Measurements from ENCODE around the gene GAL3ST3. TPM values are rescaled to one million over a fixed set of nuclear protein-coding genes. Genes with fewer than 3 reads are reported as not detected.

Gene GAL3ST3
- total RNA-seq, 1 donor from 2014 or later = 3.7 TPM

DNA sequence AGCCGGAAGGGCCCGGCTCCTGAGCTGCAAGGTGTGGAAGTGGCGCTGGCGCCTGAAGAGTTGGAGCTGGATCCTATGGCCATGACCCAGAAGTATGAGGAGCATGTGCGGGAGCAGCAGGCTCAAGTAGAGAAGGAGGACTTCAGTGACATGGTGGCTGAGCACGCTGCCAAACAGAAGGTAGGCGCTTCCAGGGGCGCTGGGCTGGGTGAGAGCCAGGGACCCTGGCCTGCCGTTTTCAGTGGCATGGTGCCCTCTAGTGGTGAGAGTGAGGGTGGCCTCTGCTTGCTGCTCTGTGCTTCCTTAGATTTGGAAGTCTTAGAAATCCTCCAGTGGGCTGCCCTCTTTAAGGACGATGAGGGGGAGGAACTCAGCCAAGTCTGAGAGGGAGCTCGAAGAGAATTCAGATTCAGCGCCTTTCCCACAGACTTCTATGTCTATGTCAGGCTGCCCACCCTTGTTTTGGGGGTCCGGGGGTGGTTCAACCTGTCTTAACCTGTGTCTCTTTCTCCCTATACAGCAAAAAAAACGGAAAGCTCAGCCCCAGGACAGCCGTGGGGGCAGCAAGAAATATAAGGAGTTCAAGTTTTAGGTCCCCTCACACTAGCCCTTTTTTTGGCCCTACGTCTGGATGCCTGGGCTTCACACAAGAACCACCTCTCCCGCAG lies 19.3 kb upstream of the GAL3ST3 start:
- H3K9me3 Mint-ChIP-seq = no peaks in the 10 kb centered on the region
- peak; percentile 84 for DNase-seq (ENCODE audit: extremely low spot score, unreplicated experiment)
- peaks cover 36% of the 10 kb centered on the region for H3K4me1 Mint-ChIP-seq (ENCODE audit: unreplicated experiment)
- H3K4me3 Mint-ChIP-seq = peak overlapping the region; percentile 94
- peak overlapping the region; percentile 97 for H3K27ac Mint-ChIP-seq
- no peaks in the 10 kb centered on the region for H3K27me3 Mint-ChIP-seq
- TF ChIP-seq, protein P1, sequence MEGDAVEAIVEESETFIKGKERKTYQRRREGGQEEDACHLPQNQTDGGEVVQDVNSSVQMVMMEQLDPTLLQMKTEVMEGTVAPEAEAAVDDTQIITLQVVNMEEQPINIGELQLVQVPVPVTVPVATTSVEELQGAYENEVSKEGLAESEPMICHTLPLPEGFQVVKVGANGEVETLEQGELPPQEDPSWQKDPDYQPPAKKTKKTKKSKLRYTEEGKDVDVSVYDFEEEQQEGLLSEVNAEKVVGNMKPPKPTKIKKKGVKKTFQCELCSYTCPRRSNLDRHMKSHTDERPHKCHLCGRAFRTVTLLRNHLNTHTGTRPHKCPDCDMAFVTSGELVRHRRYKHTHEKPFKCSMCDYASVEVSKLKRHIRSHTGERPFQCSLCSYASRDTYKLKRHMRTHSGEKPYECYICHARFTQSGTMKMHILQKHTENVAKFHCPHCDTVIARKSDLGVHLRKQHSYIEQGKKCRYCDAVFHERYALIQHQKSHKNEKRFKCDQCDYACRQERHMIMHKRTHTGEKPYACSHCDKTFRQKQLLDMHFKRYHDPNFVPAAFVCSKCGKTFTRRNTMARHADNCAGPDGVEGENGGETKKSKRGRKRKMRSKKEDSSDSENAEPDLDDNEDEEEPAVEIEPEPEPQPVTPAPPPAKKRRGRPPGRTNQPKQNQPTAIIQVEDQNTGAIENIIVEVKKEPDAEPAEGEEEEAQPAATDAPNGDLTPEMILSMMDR (conservative IDR thresholded peaks at IDR 0.05) = peak; percentile 93
- H3K36me3 Mint-ChIP-seq = peaks cover 44% of the 10 kb centered on the region

DNA sequence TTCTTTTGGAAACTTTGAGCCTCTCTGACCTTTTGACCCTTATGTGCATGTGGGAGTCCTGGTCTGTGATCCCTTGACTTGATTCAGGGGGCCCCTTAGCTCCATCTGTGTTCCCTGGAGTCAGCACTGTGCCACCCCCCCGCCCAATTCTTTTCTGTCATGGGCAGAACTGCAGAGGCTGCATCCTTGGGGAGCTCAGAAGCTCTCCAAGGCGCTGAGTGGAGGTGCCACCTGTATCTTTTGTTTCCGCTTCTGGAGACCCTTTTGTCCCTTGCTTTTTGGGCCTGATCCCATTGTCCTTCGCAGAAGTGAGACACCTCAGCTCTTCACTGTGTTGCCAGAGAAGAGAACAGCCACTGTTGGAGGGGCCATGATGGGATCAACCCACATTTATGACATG lies 18.7 kb upstream of the GAL3ST3 start:
- H3K27me3 Mint-ChIP-seq = no peaks in the 10 kb centered on the region
- H3K27ac Mint-ChIP-seq = peak overlapping the region; percentile 97
- TF ChIP-seq, protein P1 (conservative IDR thresholded peaks at IDR 0.05) = no peak
- DNase-seq (ENCODE audit: extremely low spot score, unreplicated experiment) = no peak
- peak overlapping the region; percentile 94 for H3K4me3 Mint-ChIP-seq
- H3K9me3 Mint-ChIP-seq = no peaks in the 10 kb centered on the region
- peaks cover 30% of the 10 kb centered on the region for H3K4me1 Mint-ChIP-seq (ENCODE audit: unreplicated experiment)
- H3K36me3 Mint-ChIP-seq = peaks cover 51% of the 10 kb centered on the region

DNA sequence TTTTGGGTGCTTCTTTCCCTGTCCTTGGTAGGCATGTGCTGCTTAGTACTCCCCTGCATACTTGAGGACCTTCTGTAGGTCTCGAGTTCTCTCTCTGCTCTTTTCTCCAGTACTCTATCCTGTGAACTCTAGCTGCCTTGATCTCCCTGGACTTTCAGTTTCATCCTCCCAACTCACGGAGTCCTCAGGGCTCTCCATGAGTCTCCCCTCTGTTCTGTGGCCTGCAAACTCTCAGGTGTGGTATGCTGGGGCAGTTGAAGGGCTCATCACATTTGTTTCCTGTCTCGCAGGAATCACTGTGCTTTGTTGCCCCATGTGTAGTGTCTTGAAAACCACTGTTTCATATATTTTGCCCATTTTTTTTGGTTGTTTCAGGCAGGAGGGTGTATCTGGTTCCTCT lies 17.8 kb upstream of the GAL3ST3 start:
- peak overlapping the region; percentile 55 for H3K27ac Mint-ChIP-seq
- H3K9me3 Mint-ChIP-seq = no peaks in the 10 kb centered on the region
- TF ChIP-seq, protein P1 (conservative IDR thresholded peaks at IDR 0.05) = no peak
- H3K36me3 Mint-ChIP-seq = peaks cover 53% of the 10 kb centered on the region
- H3K27me3 Mint-ChIP-seq = no peaks in the 10 kb centered on the region
- no peak overlapping the region for H3K4me3 Mint-ChIP-seq
- DNase-seq (ENCODE audit: extremely low spot score, unreplicated experiment) = no peak
- H3K4me1 Mint-ChIP-seq (ENCODE audit: unreplicated experiment) = peaks cover 22% of the 10 kb centered on the region

GRCh38 chr11:66064571-66064970 lies 15.6 kb upstream of the GAL3ST3 start:
- Mint-ChIP-seq H3K27me3 (no peaks in the 10 kb centered on the region), H3K4me1 (ENCODE audit: unreplicated experiment) (peaks cover 14% of the 10 kb centered on the region), H3K9me3 (no peaks in the 10 kb centered on the region), H3K4me3 (no peak overlapping the region), H3K27ac (no peak overlapping the region), H3K36me3 (peaks cover 66% of the 10 kb centered on the region)
- TF ChIP-seq, protein P1 (conservative IDR thresholded peaks at IDR 0.05) = no peak
- no peak for DNase-seq (ENCODE audit: extremely low spot score, unreplicated experiment)

DNA sequence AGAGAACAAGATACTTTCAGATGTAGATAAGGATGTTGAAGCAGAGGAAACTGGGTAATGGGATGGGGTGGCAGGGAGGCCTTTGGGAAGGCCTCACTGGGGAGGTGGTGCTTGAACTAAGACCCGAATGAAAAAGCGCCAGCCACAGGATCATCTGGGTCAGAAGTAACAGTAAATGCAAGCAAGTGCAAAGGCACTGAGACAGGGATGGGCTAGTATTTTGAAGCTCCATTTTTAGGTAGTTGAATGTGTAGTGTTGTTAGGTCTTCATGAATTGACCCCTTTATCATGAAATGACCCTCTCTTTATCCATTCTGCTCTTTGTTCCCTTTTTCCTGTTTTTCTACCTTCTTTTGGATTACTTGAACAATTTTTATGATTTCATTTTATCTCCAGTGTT lies 14.9 kb upstream of the GAL3ST3 start:
- H3K4me3 Mint-ChIP-seq = no peak overlapping the region
- H3K27me3 Mint-ChIP-seq = no peaks in the 10 kb centered on the region
- peaks cover 61% of the 10 kb centered on the region for H3K36me3 Mint-ChIP-seq
- H3K9me3 Mint-ChIP-seq = no peaks in the 10 kb centered on the region
- DNase-seq (ENCODE audit: extremely low spot score, unreplicated experiment) = no peak
- H3K4me1 Mint-ChIP-seq (ENCODE audit: unreplicated experiment) = peaks cover 7% of the 10 kb centered on the region
- H3K27ac Mint-ChIP-seq = no peak overlapping the region
- TF ChIP-seq, protein P1 (conservative IDR thresholded peaks at IDR 0.05) = no peak

All from type B pancreatic cell (in vitro differentiated cells).